ENCODE results near the gene MAPK4. TPM values are rescaled to one million over a fixed set of nuclear protein-coding genes. Genes with fewer than 3 reads are reported as not detected.

MAPK4 gene
- total RNA-seq, 4 donors from 2014 or later, result 0.26 to 2.8 (median 0.77) TPM

DNA sequence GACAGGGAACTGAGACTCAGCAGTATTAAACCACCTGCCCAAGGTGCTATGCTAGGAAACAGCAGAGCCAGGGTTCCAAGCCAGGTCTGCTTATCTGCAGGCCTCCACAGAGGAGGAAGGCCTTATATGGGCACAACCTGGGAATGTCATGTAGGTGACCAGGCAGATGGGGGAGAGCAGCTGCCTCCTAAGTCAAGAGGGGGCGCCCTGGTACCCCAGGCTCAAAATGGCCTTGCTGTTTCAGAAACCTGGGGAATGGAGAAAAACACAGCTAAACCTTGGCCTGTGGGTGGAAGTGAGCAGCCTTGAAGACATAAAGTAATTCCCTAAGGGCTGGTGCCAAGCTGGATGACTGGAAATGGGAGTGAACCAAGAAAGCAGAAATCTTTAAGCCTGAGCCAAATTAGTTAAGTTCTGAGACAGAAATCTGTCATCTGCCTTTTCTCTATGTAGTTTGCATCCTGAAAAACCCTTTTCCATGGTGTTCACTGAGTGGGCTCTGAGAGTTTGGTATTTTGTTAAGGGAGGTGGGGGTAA lies 79.1 kb downstream of the MAPK4 start:
- H3K4me3 ChIP-seq, result no peak overlapping the region
- intact Hi-C loops (cut with DNase I; ENCODE audit: low total_unique reads), result no loop called here

DNA sequence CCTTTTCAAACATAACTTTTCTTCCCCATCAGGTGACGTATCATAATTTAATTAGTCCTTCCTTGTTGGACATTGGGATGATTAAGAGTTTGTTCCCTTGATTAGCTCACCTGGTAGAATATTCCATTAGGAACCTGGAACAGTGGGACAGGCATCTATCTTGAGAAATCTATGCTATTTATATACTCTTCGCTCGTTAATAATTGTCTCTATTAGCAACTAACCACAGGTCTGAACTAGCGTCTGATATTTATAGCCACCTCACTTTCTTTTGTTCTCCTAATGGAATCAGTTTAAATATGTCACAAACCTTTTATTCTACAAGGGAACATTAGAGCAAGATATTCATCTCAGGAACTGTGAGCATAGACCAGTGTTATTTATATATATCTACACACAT lies 79.8 kb downstream of the MAPK4 start:
- Histone ChIP-seq H3K27me3 (no peaks in the 10 kb centered on the region), H3K9me3 (no peaks in the 10 kb centered on the region), H3K27ac (no peak overlapping the region), H3K4me1 (no peaks in the 10 kb centered on the region), H3K36me3 (no peaks in the 10 kb centered on the region), H3K4me3 (no peak overlapping the region)
- intact Hi-C loops (cut with DNase I; ENCODE audit: low total_unique reads), result no loop called here
- TF ChIP-seq POLR2A (IDR thresholded peaks at IDR 0.05), result no peak
- TF ChIP-seq, protein P1, sequence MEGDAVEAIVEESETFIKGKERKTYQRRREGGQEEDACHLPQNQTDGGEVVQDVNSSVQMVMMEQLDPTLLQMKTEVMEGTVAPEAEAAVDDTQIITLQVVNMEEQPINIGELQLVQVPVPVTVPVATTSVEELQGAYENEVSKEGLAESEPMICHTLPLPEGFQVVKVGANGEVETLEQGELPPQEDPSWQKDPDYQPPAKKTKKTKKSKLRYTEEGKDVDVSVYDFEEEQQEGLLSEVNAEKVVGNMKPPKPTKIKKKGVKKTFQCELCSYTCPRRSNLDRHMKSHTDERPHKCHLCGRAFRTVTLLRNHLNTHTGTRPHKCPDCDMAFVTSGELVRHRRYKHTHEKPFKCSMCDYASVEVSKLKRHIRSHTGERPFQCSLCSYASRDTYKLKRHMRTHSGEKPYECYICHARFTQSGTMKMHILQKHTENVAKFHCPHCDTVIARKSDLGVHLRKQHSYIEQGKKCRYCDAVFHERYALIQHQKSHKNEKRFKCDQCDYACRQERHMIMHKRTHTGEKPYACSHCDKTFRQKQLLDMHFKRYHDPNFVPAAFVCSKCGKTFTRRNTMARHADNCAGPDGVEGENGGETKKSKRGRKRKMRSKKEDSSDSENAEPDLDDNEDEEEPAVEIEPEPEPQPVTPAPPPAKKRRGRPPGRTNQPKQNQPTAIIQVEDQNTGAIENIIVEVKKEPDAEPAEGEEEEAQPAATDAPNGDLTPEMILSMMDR (IDR thresholded peaks at IDR 0.05), result no peak
- DNase-seq, result no peak

More for the DNA sequence above, 79.1 kb downstream of the MAPK4 start:
- no peaks in the 10 kb centered on the region for H3K9me3 ChIP-seq
- H3K36me3 ChIP-seq, result no peaks in the 10 kb centered on the region
- no peak overlapping the region for H3K27ac ChIP-seq
- H3K27me3 ChIP-seq, result no peaks in the 10 kb centered on the region
- no peak for DNase-seq
- H3K4me1 ChIP-seq, result no peaks in the 10 kb centered on the region
- TF ChIP-seq POLR2A (IDR thresholded peaks at IDR 0.05), result no peak
- TF ChIP-seq, protein P1 (IDR thresholded peaks at IDR 0.05), result no peak

DNA sequence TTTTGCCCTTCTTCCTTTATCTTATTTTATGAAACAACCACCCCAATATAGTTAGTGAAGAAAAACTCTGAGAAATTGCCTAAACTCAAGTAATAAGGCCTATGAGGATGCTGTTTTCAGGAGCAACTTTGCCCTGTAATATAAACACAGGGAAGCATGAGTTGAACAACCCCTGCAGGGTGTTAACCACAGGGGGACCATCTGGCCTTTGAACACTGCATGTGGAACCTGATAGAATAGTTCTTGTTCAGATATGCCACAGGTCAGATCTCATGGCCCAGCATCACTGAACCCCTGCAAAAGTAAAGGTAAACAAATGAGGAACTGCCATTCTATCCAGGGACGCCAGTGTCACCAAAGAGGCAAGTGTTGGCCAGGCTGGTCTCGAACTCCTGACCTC lies 82.6 kb downstream of the MAPK4 start:
- DNase-seq, result no peak
- Histone ChIP-seq H3K4me1 (no peaks in the 10 kb centered on the region), H3K27ac (no peak overlapping the region), H3K4me3 (no peak overlapping the region), H3K27me3 (no peaks in the 10 kb centered on the region), H3K36me3 (no peaks in the 10 kb centered on the region), H3K9me3 (no peaks in the 10 kb centered on the region)
- no peak for TF ChIP-seq POLR2A (IDR thresholded peaks at IDR 0.05)
- TF ChIP-seq, protein P1 (IDR thresholded peaks at IDR 0.05), result no peak
- intact Hi-C loops (cut with DNase I; ENCODE audit: low total_unique reads), result no loop called here

DNA sequence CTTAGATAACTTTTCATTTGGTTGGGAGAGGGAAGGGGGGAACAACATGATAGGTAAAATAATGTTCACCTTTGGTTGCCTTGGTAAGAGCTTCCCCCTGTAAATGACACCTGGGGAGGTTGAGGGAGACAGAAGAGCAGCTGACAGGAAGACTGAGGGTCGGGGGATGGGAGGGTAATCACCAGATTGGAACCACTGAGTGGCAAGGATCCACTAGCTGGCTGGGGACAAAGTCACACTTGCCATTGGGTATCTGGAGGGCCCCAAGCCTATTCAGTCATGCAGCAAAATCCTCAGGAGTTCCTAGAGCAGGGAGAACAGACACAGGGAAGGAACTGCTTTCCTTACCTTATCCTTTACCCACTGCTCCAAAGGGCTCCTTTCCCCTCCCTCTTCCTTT lies 84.3 kb downstream of the MAPK4 start:
- H3K4me3 ChIP-seq, result no peak overlapping the region
- intact Hi-C loops (cut with DNase I; ENCODE audit: low total_unique reads), result no loop called here
- no peak overlapping the region for H3K27ac ChIP-seq
- H3K36me3 ChIP-seq, result no peaks in the 10 kb centered on the region
- no peaks in the 10 kb centered on the region for H3K9me3 ChIP-seq
- H3K4me1 ChIP-seq, result no peaks in the 10 kb centered on the region
- no peaks in the 10 kb centered on the region for H3K27me3 ChIP-seq
- TF ChIP-seq, protein P1 (IDR thresholded peaks at IDR 0.05), result no peak
- TF ChIP-seq POLR2A (IDR thresholded peaks at IDR 0.05), result no peak
- DNase-seq, result no peak

DNA sequence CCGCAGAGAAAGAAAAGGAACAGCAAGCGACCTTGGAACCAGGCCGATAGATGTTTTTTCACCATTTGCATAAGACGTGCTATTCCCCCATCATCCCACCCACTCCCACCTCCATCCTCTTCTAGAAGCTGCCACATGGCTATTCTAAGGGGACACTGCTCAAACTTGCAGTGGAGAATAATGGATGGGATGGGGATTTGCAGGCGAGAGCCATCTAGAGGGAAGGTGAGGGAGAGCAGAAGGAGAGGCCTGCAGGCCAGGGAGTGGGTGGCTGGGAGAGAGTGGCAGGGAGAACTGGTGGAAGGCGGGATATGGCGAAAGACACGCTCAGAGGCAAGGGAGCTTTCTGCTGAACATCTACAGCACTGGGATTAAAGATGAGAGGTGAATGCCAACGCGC lies 84.9 kb downstream of the MAPK4 start:
- intact Hi-C loops (cut with DNase I; ENCODE audit: low total_unique reads), result no loop called here
- TF ChIP-seq POLR2A (IDR thresholded peaks at IDR 0.05), result no peak

DNA sequence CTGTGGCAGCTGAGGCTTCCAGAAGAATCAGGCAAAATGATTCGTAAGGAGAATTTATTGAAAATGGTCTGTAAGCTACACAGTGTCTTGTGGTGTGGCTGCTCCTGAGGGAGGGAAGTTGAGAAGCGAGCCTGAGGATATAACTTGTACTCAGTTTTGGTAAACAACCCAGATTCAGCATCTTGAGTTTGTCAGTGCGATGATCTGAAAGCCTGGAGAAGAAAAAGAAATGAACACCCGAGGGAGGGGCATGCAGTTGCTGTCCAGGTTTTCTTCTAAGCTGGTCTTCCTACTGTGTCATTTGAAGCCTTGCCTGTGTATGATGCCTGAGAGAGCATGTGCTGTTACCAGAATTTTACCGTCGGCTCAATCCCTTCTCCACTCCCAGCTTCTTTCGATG lies 87.3 kb downstream of the MAPK4 start:
- Histone ChIP-seq H3K27ac (no peak overlapping the region), H3K36me3 (no peaks in the 10 kb centered on the region), H3K9me3 (no peaks in the 10 kb centered on the region), H3K27me3 (no peaks in the 10 kb centered on the region), H3K4me3 (no peak overlapping the region), H3K4me1 (no peaks in the 10 kb centered on the region)
- DNase-seq, result no peak
- intact Hi-C loops (cut with DNase I; ENCODE audit: low total_unique reads), result no loop called here
- TF ChIP-seq, protein P1 (IDR thresholded peaks at IDR 0.05), result no peak
- no peak for TF ChIP-seq POLR2A (IDR thresholded peaks at IDR 0.05)

More for the DNA sequence above, 84.9 kb downstream of the MAPK4 start:
- Histone ChIP-seq H3K36me3 (no peaks in the 10 kb centered on the region), H3K27me3 (no peaks in the 10 kb centered on the region), H3K9me3 (no peaks in the 10 kb centered on the region), H3K27ac (no peak overlapping the region), H3K4me1 (no peaks in the 10 kb centered on the region), H3K4me3 (no peak overlapping the region)
- DNase-seq, result no peak

Data from uterus (tissue), 4 donors.